ENCODE results near the gene OXSR1.
"Not testable (repeated sequence)": the region's sequence is repeated elsewhere in the genome, so short reads cannot be mapped to it uniquely, and the experiment has no call there.

OXSR1 gene

DNA sequence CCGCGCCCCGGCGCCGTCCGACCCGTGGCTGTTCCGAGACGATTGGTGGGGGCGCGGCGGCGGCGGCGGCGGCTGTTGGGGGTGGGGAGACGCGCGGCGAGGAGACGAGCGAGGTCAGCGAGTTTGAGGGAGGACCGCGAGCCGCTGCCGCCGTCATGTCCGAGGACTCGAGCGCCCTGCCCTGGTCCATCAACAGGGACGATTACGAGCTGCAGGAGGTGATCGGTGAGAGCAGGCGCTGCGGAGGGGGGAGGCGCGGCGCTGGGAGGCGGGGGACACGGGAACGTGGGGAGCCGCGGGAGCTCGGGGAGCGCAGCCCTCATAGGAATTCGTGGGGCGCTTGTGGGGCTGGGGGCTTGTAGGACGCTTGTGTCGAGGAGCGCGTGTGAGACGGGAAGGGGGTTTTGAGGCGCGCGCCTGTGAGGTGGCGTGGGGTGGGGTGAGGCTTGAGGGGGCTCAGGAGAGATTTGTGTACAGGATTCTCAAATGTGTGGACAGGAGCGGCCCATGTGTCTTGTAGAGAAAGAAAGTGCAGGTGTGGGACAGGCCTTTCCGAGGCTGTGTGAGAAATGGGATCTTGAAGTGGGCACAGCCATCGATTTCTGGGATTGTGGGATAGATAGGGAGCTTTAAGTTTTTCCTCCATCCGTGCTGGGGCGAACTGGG lies 518 bp downstream of the OXSR1 start:
- DNase-seq (ENCODE audit: low read depth in 3 of 3), result peak in 1 of 3 donors; percentile 41

DNA sequence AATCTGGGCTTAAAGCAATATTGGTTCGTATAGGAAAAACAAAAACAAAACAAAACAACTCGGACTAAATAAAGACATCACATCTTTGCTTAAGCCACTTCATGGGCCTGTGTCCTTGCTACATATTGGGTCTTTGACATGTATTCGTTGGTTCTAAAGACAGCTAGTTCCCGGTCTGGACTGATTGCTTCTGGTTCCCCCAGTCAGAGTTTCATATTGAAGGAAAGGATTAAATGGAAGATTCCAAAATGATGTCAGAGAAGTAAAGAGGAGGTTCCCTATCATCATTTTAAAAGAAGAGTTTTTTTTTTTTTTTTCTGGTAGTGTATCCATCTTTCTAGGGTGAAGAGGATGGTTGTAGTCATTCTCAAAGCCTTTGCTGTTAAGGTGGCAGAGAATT lies 2.3 kb downstream of the OXSR1 start:
- no peak for DNase-seq (ENCODE audit: low read depth in 3 of 3)

DNA sequence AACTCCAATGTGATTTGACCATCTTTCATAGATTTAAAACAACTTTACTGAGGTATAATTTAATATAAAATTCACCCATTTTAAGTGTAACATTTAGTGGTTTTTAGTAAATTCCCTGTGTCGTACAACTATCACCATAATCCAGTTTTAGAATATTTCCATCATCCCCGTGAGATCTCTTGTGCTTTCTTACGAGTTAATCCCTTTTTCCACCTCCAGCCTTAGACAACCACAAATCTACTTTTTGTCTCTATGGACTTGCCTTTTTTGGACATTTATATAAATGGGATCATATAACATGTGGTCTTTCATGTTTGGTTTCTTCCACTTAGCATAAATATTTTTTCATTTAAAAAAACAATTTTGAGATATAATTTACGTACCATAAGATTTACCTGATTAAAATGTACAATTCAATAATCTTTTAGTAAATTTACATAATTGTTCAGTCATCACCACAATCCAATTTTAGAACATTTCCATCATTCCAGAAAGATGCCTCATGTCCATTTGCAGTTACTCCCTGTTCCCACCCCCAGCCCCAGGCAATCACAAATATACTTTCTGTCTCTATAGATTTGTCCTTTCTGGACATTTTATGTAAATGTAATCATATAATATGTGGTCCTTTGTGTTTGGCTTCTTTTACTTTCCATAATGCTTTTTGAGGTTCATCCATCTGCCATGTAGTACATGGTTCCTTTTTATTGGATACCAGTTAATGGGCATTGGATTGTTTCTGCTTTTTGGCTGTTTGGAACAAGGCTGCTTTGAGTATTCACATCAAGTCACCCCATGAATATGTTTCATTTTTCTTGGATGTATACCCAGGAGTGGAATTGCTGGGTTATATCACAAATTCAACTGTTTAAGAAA lies 3.1 kb downstream of the OXSR1 start:
- DNase-seq (ENCODE audit: low read depth in 3 of 3), result no peak

DNA sequence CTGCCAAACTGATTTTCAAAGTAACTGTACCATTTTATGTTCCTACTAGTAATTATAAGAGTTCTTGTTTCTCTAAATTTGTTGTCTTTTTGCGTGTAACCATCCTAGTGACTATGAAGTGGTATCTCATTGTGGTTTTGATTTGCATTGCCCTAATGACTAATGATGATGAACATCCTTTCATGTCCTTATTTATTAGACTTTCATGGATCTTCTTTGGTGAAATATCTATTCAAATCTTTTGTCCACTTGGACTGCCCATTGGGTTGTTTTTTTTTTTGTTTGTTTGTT lies 3.6 kb downstream of the OXSR1 start:
- DNase-seq (ENCODE audit: low read depth in 3 of 3), result no peak

DNA sequence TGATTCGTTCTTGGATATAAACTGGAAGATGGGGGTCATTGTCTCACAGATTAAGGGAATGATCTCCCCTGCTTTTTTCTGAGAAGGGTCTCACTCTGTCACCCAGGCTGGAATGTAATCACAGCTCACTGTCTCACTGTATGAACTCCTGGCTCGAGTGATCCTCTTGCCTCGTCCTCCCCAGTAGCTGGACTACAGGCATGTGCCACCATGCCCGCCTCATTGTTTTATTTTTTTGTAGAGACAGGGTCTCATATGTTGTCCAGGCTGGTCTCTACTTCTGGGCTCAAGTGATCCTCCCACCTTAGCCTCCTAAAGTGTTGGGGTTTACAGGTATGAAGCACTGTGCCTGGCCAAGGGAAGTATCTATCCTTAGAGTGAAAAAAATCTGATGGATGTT lies 5.4 kb downstream of the OXSR1 start:
- DNase-seq (ENCODE audit: low read depth in 3 of 3), result no peak

DNA sequence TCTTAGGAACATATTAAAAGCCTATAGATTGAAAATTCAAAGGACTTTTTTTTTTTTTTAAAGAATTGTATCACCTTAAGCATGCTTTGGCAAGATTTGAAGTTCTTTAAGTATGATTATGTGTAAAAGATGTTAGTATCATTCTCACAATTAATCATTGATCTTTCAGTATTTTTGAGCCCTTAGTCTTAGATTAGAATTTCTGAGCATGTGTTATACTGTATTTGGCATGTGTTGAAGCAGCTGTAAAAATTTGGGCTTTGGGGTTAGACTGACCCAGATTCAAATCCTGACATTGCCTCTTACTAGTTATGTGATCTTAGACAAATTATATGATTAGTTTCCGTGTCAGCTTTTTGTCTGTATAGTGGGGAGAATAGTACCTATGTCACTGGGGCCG lies 6.3 kb downstream of the OXSR1 start:
- DNase-seq (ENCODE audit: low read depth in 3 of 3), result no peak

DNA sequence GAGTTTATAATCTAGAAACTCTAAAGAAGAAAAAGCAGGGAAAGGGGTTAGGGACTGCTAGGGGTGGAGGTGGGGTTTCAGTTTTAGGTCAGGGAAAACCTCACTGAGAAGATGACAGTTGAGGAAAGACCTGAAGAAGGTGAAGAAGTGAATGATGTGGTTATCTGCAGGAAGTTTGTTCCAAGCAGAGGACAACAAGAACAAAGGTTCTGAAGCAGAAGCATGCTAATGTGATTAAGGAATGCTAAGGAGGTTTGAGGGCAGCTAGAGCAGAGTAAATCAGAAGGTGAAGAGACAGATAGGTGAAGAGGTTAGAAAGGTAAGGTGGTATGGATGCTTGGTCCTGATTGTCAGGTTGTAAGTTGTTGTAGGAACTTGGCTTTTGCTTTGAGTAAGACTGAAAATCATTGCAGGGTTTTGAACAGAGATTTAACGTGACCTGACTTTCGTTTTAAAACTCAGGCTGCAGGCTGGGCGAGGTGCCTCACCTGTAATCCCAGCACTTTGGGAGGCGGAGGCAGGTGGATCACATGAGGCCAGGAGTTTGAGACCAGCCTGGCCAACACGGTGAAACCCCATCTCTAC lies 8.6 kb downstream of the OXSR1 start:
- DNase-seq (ENCODE audit: low read depth in 3 of 3), result no peak

DNA sequence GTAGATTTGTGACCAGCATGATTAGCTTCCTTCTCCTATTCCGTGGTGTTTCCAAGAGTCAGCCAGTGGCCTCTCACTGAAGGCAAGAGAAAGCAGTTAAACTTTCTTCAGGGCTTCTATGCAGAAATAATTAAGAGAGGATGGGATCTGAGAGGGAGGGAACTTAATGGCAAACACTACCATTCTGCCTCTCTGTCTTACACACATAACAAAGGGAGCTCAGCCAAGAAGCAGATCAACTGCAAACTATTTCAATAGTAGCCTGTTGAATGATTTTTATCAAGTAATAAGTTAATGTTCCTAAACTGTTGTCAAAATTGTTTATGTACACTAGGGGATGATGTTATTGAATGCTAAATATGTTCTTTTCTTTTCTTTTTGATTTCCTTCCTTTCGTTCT lies 11.8 kb downstream of the OXSR1 start:
- no peak for DNase-seq (ENCODE audit: low read depth in 3 of 3)

DNA sequence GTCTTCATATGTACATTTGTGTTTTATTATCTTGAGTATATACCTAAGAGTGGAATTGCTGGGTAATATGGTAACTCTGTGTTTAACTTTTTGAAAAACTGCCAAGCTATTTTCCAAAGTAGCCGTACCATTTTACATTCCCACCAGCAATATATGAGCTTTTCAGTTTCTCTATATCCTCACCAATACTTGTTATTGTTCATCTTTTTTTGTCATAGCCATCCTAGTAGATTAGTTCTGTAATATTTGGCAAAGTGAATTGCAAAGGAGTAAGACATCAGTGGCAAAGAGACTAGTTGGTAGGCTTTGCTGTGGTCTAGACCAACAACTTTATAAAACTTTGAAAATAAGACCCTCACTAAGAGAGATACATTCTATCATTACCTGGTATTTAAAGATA lies 21.4 kb downstream of the OXSR1 start:
- no peak for DNase-seq (ENCODE audit: low read depth in 3 of 3)

DNA sequence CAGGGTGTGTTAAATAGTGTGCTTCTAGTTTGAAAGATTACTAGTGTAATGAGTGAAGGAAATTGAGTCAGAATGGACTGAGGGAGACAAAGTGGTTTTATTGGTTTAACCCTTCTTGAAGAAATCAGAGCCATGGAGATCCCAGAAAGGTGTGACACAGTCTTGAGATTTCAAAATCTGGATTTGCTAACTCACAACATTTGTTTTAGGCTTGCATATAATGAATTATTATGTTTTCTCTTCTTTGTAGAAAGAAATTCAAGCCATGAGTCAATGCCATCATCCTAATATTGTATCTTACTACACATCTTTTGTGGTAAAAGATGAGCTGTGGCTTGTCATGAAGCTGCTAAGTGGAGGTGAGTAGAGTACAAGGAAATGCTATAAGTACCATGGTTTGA lies 25.1 kb downstream of the OXSR1 start:
- DNase-seq (ENCODE audit: low read depth in 3 of 3), result no peak

DNA sequence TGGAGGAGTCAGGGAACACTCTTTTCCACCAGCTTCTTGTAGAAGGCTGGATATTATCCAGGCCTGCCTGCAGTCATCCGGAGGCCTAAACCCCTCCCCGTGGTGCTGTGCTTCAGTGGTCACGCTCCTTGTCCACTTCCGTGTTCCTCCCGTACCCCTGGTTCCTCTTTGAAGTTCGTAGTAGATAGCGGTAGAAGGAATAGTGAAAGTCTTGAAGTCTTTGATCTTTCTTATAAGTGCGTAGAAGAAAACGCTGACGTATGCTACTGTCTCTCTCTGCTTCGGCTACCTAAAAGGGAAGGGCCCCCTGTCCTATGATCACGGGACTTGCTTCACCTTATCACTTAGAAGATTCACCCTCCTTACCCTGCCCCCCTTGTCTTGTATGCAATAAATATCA lies 37.6 kb downstream of the OXSR1 start:
- DNase-seq (ENCODE audit: low read depth in 3 of 3), result not testable (repeated sequence)

DNA sequence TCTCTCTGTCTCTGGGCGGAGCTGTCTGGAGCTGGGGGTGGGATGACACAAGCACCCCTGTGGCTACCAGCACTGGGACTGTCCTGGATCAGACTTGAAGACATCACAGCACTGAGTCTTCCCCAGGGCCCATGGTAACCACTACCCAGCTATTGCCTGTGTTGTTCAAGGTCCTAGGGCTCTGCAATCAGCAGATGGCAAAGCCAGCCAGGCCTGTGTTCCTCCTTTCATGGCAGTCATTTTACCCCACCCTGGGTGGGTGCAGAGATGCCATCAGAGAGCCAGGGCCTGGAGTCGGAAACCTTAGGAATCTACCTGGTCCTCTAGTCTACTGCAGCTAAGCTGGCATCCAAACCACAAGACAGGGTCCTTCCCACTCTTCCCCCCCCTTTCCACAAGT lies 38.4 kb downstream of the OXSR1 start:
- DNase-seq (ENCODE audit: low read depth in 3 of 3), result no peak

DNA sequence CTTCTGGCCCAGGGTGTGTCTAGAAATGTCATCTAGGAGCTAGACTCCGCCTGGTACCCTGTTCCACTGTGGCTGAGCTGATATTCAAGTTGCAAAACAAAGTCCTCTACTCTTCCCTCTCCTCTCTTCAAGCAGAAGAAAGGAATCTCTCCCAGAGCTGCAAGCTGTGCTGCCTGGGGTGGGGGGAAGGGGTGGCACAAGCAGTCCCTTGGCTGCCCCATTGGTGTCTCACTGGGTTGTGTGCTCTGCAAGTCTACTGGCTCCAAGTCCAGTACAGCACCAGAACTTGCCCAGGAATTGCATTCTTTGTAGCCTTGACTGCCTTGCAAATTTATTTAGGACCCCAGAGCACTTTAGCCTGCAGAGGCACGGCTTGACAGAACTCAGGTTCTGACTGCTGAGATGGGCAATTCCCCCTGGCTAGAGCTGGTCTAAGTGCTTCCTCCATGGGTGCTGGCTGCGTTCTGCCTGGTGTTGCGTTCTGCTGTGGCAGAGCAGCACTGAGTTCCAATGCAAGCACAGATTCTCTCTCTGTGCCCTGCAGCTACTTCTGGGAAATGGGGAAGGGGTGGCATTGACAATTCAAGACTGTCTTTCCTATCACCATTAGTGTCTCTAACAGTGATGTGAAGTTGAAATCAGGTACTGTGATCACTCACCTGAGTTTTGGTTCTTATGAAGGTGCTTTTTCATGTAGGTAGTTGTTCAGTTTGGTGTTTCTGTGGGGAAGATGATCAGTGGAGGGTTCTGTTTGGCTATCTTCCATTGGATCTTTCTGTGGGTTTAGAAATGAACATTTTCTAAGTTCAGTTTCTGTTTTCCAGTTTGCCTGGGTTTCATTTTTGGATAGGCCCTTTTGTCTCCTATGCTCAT lies 39.5 kb downstream of the OXSR1 start:
- no peak for DNase-seq (ENCODE audit: low read depth in 3 of 3)

DNA sequence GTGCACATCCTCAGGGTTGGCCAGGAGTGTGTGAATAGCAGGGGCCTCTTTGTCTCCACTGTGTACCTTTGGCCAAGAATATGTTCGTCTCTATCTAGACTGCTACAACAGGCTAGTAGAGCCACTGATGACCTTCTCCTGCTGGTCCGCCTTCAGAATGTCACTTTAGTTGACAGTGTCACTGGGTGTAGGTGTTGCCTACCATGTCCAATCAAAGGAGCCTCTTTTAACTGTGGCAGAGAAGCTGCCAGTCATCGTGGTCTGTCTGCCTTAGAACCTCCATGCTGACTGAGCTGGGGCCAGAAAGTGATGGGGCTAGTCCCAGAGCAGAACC lies 40.1 kb downstream of the OXSR1 start:
- peak in 2 of 3 donors; percentile 7 to 19 for DNase-seq (ENCODE audit: low read depth in 3 of 3)

DNA sequence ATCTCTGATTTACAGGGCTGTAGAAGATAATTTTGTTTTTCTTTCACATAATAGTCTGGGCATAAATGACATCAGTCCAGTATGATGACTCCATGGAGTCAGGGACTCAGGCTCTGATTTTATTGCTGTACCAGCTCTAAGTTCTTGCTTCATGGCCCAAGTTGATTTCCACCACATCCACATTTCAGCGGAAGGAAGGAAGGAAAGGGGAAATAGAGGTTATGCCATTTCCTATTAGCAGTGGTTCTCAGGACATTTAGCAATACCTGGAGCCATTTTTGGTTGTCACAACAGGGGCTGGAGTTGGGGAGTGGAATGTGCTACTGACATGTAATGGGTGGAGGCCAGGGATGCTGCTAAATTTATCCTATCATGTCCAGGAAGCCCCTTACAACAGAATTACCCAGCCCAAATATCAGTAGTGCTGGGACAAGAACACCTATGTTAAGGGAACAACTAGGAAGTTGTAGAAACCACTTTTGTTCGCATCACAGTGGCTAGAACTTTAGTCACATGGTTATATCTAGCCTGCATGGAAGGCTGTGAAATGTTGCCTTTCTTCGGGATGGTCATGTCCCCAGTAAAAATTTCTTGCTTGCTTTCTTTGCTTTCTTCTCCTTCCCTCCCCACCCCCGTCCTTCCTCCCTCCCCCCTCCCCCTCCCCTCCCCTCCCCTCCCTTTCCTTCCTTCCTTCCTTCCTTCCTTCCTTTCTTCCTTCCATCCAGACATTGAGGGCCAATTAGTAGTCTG lies 42.1 kb downstream of the OXSR1 start:
- no peak for DNase-seq (ENCODE audit: low read depth in 3 of 3)

DNA sequence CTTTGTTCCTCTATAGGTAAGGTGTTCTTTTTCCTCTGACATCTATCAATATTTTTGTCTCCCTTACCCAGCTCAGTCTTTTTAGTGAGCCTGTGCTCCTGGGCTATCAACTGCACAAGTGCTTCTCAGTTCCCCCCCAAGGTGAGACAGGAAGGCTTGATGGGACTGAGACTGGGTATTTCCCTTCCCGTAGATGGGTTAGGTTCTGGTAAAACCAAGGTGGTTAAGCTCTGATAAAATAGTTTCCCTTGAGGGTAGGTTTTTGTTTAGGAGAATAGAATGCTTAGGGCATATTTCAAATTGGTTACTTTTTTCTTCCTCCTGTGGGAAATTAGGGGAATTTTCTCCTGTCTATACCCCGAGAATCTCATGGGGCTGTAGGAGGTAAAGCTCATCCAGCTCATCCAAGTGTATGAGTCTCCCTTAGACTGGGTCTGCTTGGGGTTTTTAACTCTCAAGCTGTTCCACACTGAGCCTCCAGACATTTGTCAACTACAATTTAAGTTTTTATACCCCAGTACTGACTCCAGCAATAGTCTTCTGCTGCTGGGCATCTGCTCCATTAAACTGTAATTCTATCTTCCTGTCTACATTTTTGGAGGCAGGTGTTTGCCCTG lies 44.9 kb downstream of the OXSR1 start:
- DNase-seq (ENCODE audit: low read depth in 3 of 3), result no peak

DNA sequence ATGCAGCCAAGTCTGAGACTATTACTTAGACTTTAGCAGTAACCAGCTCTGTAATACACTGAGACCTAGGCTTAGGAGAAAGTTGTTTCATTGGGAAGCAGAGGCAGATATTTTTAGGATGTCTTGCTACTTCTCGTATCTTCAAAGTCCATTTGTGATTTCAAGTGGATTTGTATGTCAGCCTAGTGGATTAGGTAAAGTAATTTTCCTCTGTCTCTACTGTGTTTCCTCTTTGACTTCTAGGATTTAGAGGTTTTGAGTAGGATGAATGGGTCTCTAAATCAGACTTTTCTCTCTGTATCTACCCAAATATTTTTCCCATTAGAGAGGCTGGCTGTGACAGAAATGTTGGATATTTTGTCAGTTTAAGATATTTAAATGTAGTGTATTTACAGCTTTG lies 46.8 kb downstream of the OXSR1 start:
- no peak for DNase-seq (ENCODE audit: low read depth in 3 of 3)

DNA sequence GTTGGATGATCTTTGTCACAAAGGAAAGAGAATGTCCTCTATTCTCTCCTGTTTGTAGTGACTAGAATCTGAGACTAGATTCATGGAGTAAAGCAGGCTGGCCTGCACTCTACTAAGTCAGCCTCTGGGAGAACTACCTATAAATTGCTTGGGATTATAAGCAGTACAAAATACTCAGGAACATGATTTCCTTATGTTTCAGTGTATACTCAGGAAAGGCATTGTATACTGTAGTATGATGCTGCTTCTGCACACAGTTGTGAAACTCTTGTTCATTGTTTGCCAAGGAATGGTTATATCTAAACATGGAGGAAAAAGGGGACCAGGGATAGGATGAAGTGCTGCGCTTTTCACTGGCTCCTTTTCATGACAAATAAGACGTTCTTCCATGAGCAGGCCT lies 49.2 kb downstream of the OXSR1 start:
- DNase-seq (ENCODE audit: low read depth in 3 of 3), result no peak

DNA sequence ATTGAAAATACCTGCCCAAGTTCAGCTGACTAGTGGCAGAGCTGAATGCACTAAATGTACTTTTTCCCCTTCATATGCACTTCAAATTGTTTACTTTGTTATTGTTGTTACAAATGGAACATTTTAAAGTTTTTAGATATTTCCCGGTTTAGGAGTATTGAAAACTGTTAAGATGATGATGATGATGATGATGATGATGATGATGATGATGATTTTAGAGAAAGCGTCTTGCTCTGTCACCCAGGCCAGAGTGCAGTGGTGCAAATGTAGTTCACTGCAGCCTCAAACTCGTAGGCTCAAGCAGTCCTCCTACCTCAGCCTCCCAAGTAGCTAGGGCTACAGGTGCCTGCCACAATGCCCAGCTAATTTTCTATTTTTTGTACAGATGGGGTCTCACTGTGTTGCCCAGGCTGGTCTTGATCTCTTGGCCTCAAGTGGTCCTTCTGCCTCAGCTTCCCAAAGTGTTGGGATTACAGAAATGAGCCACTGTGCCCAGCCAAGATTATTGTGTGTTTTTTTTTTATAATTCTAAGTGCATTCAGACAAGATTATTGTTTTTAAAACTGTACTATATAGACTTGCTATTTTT lies 54.4 kb downstream of the OXSR1 start:
- DNase-seq (ENCODE audit: low read depth in 3 of 3), result no peak

DNA sequence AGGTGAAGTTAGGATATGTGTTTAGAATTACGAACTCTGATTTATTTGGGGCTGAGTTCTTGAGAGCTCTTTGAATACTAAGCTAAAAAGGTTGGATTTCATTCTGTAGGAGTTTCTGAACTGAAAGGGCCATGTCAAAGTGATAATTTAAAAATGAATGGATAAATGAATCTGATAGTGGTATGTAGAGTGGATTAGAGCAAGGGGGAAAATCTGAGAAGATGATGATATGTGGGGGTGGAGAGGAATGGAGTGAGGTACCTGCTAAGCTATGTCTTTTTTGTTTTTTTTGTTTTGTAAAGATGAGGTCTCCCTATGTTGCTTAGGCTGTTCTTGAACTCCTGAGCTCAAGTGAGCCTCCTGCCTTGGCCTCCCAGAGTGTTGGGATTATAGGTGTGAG lies 55.7 kb downstream of the OXSR1 start:
- DNase-seq (ENCODE audit: low read depth in 3 of 3), result no peak

Data from stimulated activated CD4-positive, alpha-beta T cell treated with anti-CD3 and anti-CD28 coated beads, TNF-alpha, amount 100 ng/mL, for 48 hours (primary cell).